Neural progenitor cell (in vitro differentiated cells): ENCODE results near the gene TOGARAM2. TPM values are rescaled to one million over a fixed set of nuclear protein-coding genes. Genes with fewer than 3 reads are reported as not detected.

ENCODE experiments used
- DNase-seq: peaks from one replicate; pipeline ENCODE4 v3.0.0-alpha.2; 2016; ENCODE audit warnings: low spot score
- H2AFZ ChIP-seq: fragments of 200-600 bp; sonication (generic); replicated peaks from 2 replicates; pipeline ENCODE4 v1.6.1; 2016; ENCODE audit warnings: antibody characterized with exemption
- H3F3A ChIP-seq: fragments of 200-600 bp; sonication (generic); 2 replicates; pipeline ENCODE4 v1.6.1; 2016; ENCODE audit warnings: antibody characterized with exemption, low read depth
- H3K27ac ChIP-seq: fragments of 200-600 bp; sonication (generic); 2 replicates; pipeline ENCODE4 v1.5.1; 2016; ENCODE audit warnings: mild to moderate bottlenecking
- H3K27me3 ChIP-seq: fragments of 200-600 bp; sonication (generic); 2 replicates; pipeline ENCODE4 v1.6.1; 2016; ENCODE audit warnings: mild to moderate bottlenecking, moderate library complexity
- H3K36me3 ChIP-seq: fragments of 200-600 bp; sonication (generic); 2 replicates; pipeline ENCODE4 v1.5.1; 2016
- H3K4me1 ChIP-seq: fragments of 200-600 bp; sonication (generic); 2 replicates; pipeline ENCODE4 v1.6.1; 2016; ENCODE audit warnings: mixed run types
- H3K4me2 ChIP-seq: fragments of 200-600 bp; sonication (generic); 2 replicates; pipeline ENCODE4 v1.6.1; 2016
- H3K4me3 ChIP-seq: fragments of 200-600 bp; sonication (generic); 2 replicates; pipeline ENCODE4 v1.5.1; 2016
- H3K79me2 ChIP-seq: fragments of 200-600 bp; sonication (generic); 2 replicates; pipeline ENCODE4 v1.6.1; 2016; ENCODE audit warnings: low read depth
- H3K9ac ChIP-seq: fragments of 200-600 bp; sonication (generic); 2 replicates; pipeline ENCODE4 v1.6.1; 2016
- H3K9me3 ChIP-seq: fragments of 200-600 bp; sonication (generic); 2 replicates; pipeline ENCODE4 v1.5.1; 2016; ENCODE audit warnings: low read depth
- H4K20me1 ChIP-seq: fragments of 200-600 bp; sonication (generic); 2 replicates; pipeline ENCODE4 v1.6.1; 2016; ENCODE audit warnings: low read depth
- H3K27ac Mint-ChIP-seq: 3 replicates; pipeline ENCODE4 v1.8.0; 2021; ENCODE audit warnings: mixed read lengths
- H3K27me3 Mint-ChIP-seq: 2 replicates; pipeline ENCODE4 v1.8.0; 2022; ENCODE audit warnings: low read depth, mild to moderate bottlenecking, inconsistent platforms, moderate library complexity, mixed read lengths; ENCODE audit not compliant: insufficient read depth
- H3K36me3 Mint-ChIP-seq: 3 replicates; pipeline ENCODE4 v1.8.0; 2021; ENCODE audit warnings: mixed read lengths
- H3K4me1 Mint-ChIP-seq: 3 replicates; pipeline ENCODE4 v1.8.0; 2021; ENCODE audit warnings: mixed read lengths
- H3K4me3 Mint-ChIP-seq: 3 replicates; pipeline ENCODE4 v1.8.0; 2021; ENCODE audit warnings: mild to moderate bottlenecking, moderate library complexity, mixed read lengths
- H3K9me3 Mint-ChIP-seq: 3 replicates; pipeline ENCODE4 v1.8.0; 2020; ENCODE audit warnings: mixed read lengths
- EZH2 ChIP-seq: fragments of 200-600 bp; sonication (generic); IDR thresholded peaks from 2 replicates; pipeline ENCODE4 v1.6.1; 2017; ENCODE audit warnings: antibody characterized with exemption, mild to moderate bottlenecking, moderate library complexity
- EZH2phosphoT487 ChIP-seq: fragments of 200-600 bp; sonication (generic); IDR thresholded peaks from 2 replicates; pipeline ENCODE4 v1.6.1; 2017; ENCODE audit warnings: antibody characterized with exemption
- total RNA-seq: library from RNA; depleted of rRNA; stranded (reverse); fragments of >200 nt; gene quantifications from 2 replicates; pipeline ENCODE4 v1.2.3, GENCODE V29; 2015; ENCODE audit warnings: low replicate concordance
- TF ChIP-seq, protein P1 (sequence below): fragments of 200-600 bp; sonication (generic); IDR thresholded peaks from 2 replicates; pipeline ENCODE4 v1.5.1; 2017; ENCODE audit warnings: antibody characterized with exemption, mild to moderate bottlenecking

The TOGARAM2 gene
- total RNA-seq, 1 donor from 2014 or later, result 0.04 TPM

- peaks cover 8% of the 10 kb centered on the region for H3K4me1 ChIP-seq
- H3K4me3 ChIP-seq, result no peak overlapping the region
- H3K27ac ChIP-seq, result no peak overlapping the region
- H3K27me3 Mint-ChIP-seq, result peaks cover 10% of the 10 kb centered on the region
- TF ChIP-seq EZH2 (no peak), EZH2phosphoT487 (no peak)
- TF ChIP-seq, protein P1, sequence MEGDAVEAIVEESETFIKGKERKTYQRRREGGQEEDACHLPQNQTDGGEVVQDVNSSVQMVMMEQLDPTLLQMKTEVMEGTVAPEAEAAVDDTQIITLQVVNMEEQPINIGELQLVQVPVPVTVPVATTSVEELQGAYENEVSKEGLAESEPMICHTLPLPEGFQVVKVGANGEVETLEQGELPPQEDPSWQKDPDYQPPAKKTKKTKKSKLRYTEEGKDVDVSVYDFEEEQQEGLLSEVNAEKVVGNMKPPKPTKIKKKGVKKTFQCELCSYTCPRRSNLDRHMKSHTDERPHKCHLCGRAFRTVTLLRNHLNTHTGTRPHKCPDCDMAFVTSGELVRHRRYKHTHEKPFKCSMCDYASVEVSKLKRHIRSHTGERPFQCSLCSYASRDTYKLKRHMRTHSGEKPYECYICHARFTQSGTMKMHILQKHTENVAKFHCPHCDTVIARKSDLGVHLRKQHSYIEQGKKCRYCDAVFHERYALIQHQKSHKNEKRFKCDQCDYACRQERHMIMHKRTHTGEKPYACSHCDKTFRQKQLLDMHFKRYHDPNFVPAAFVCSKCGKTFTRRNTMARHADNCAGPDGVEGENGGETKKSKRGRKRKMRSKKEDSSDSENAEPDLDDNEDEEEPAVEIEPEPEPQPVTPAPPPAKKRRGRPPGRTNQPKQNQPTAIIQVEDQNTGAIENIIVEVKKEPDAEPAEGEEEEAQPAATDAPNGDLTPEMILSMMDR, result no peak
- DNase-seq, result no peak
- H3K4me1 Mint-ChIP-seq, result peaks cover 25% of the 10 kb centered on the region
- no peak overlapping the region for H3K9ac ChIP-seq
- no peaks in the 10 kb centered on the region for H3K36me3 ChIP-seq
- no peak overlapping the region for H2AFZ ChIP-seq
- no peak overlapping the region for H3K4me2 ChIP-seq
- H3K36me3 Mint-ChIP-seq, result no peaks in the 10 kb centered on the region
- no peak overlapping the region for H3K4me3 Mint-ChIP-seq
- H3K9me3 ChIP-seq, result no peaks in the 10 kb centered on the region
- no peaks in the 10 kb centered on the region for H3K9me3 Mint-ChIP-seq
- H3F3A ChIP-seq, result no peaks in the 10 kb centered on the region
- no peak overlapping the region for H3K27ac Mint-ChIP-seq
- no peaks in the 10 kb centered on the region for H4K20me1 ChIP-seq
- H3K79me2 ChIP-seq, result no peaks in the 10 kb centered on the region
- no peaks in the 10 kb centered on the region for H3K27me3 ChIP-seq
These were observed 15.0 kb downstream of the TOGARAM2 start for GRCh38 chr2:28995765-28996750.

GRCh38 chr2:28997237-28997846, 16.2 kb downstream of the TOGARAM2 start:
- Histone ChIP-seq H3K79me2 (no peaks in the 10 kb centered on the region), H3K36me3 (no peaks in the 10 kb centered on the region), H4K20me1 (no peaks in the 10 kb centered on the region), H3K27me3 (no peaks in the 10 kb centered on the region), H3F3A (no peaks in the 10 kb centered on the region), H3K9ac (no peak overlapping the region), H3K9me3 (no peaks in the 10 kb centered on the region), H3K4me1 (peaks cover 8% of the 10 kb centered on the region), H3K4me2 (no peak overlapping the region), H3K27ac (no peak overlapping the region), H3K4me3 (no peak overlapping the region), H2AFZ (no peak overlapping the region)
- Mint-ChIP-seq H3K4me3 (no peak overlapping the region), H3K9me3 (no peaks in the 10 kb centered on the region), H3K36me3 (no peaks in the 10 kb centered on the region), H3K27me3 (peaks cover 10% of the 10 kb centered on the region), H3K4me1 (peaks cover 13% of the 10 kb centered on the region), H3K27ac (no peak overlapping the region)
- no peak for DNase-seq
- TF ChIP-seq, protein P1, result no peak
- TF ChIP-seq EZH2, result no peak
- no peak for TF ChIP-seq EZH2phosphoT487

GRCh38 chr2:28997847-28998735, 17.0 kb downstream of the TOGARAM2 start:
- no peak overlapping the region for H3K4me3 Mint-ChIP-seq
- Histone ChIP-seq H3K4me2 (no peak overlapping the region), H2AFZ (no peak overlapping the region)

More at GRCh38 chr2:28997847-28998735, 17.0 kb downstream of the TOGARAM2 start:
- TF ChIP-seq EZH2phosphoT487, result no peak
- TF ChIP-seq, protein P1, result no peak
- TF ChIP-seq EZH2, result no peak
- Histone ChIP-seq H3K4me1 (peaks cover 8% of the 10 kb centered on the region), H3K27ac (no peak overlapping the region), H3K4me3 (no peak overlapping the region), H3K27me3 (no peaks in the 10 kb centered on the region), H4K20me1 (no peaks in the 10 kb centered on the region), H3K79me2 (no peaks in the 10 kb centered on the region), H3F3A (no peaks in the 10 kb centered on the region), H3K9ac (no peak overlapping the region), H3K9me3 (no peaks in the 10 kb centered on the region), H3K36me3 (no peaks in the 10 kb centered on the region)
- Mint-ChIP-seq H3K36me3 (no peaks in the 10 kb centered on the region), H3K27ac (no peak overlapping the region), H3K9me3 (no peaks in the 10 kb centered on the region), H3K4me1 (peaks cover 13% of the 10 kb centered on the region), H3K27me3 (peaks cover 10% of the 10 kb centered on the region)
- DNase-seq, result no peak
